GM19455 (cell line): ENCODE measurements around the gene MAD1L1.
A peak's percentile ranks its signal among the peaks of the same experiment; 100 is the strongest.

Experiments
- ATAC-seq: cut with Tn5 transposase; IDR thresholded peaks from one replicate; pipeline ENCODE4 v1.9.1; 2021; ENCODE audit not compliant: unreplicated experiment

Gene MAD1L1

GRCh38 chr7:2242541-2243429 is 10.0 kb upstream of the MAD1L1 start:
- peak; percentile 11 for ATAC-seq

- peak; percentile 62 for ATAC-seq
Observed at GRCh38 chr7:2241580-2242540, 9.1 kb upstream of the MAD1L1 start, which contains the start of the genes MRM2 and NUDT1. MRM2 (minus strand) TSS chr7:2242205; CDS start chr7:2242169, 36 bp downstream. NUDT1 (plus strand) TSS chr7:2242226; CDS start chr7:2244575, 2,349 bp downstream.

GRCh38 chr7:2239242-2239641 is 6.5 kb upstream of the MAD1L1 start:
- no peak for ATAC-seq

- no peak for ATAC-seq
Observed at GRCh38 chr7:2237109-2237602, 4.4 kb upstream of the MAD1L1 start.

- no peak for ATAC-seq
Observed at GRCh38 chr7:2233926-2234325, 1.2 kb upstream of the MAD1L1 start.

- ATAC-seq = peak; percentile 48
Observed at GRCh38 chr7:2231992-2232765, 566 bp downstream of the MAD1L1 start.

- ATAC-seq = no peak
Observed at GRCh38 chr7:2230882-2231281, 1.9 kb downstream of the MAD1L1 start.

GRCh38 chr7:2230226-2230625 is 2.5 kb downstream of the MAD1L1 start:
- no peak for ATAC-seq

GRCh38 chr7:2229467-2229866 is 3.3 kb downstream of the MAD1L1 start:
- no peak for ATAC-seq

GRCh38 chr7:2228921-2229320 is 3.8 kb downstream of the MAD1L1 start:
- no peak for ATAC-seq

- ATAC-seq = no peak
Observed at GRCh38 chr7:2227699-2228098, 5.0 kb downstream of the MAD1L1 start.

- ATAC-seq = no peak
Observed at GRCh38 chr7:2225830-2226229, 6.9 kb downstream of the MAD1L1 start.

GRCh38 chr7:2225336-2225735 is 7.4 kb downstream of the MAD1L1 start:
- no peak for ATAC-seq

GRCh38 chr7:2224934-2225333 is 7.8 kb downstream of the MAD1L1 start:
- ATAC-seq = no peak

GRCh38 chr7:2224491-2224928 is 8.2 kb downstream of the MAD1L1 start:
- ATAC-seq = no peak

- no peak for ATAC-seq
Observed at GRCh38 chr7:2223321-2223720, 9.4 kb downstream of the MAD1L1 start.

GRCh38 chr7:2222516-2222915 is 10.2 kb downstream of the MAD1L1 start:
- no peak for ATAC-seq

GRCh38 chr7:2220954-2221353 is 11.8 kb downstream of the MAD1L1 start:
- no peak for ATAC-seq

GRCh38 chr7:2220506-2220905 is 12.2 kb downstream of the MAD1L1 start:
- ATAC-seq = no peak

GRCh38 chr7:2220030-2220429 is 12.7 kb downstream of the MAD1L1 start:
- ATAC-seq = no peak
